ENCODE data around the gene EPAS1.

Gene EPAS1

GRCh38 chr2:46352621-46353020, 55.4 kb downstream of the EPAS1 start:
- TF ChIP-seq CTCF (IDR thresholded peaks at IDR 0.05) = peak; percentile 41 to 42
- no peak for DNase-seq
- H3K27me3 ChIP-seq = no peaks in the 10 kb centered on the region
- H3K4me3 ChIP-seq = no peak overlapping the region
- H3K36me3 ChIP-seq = peaks cover 26 to 84% (median 71%) of the 10 kb centered on the region in 3 donors
- no peaks in the 10 kb centered on the region for H3K9me3 ChIP-seq
- H3K27ac ChIP-seq = peak overlapping the region; percentile 3 to 37
- H3K4me1 ChIP-seq = peaks cover 0 to 57% (median 25%) of the 10 kb centered on the region in 4 donors
- intact Hi-C loops (cut with DNase I; ENCODE audit: low total_unique reads) = loop anchor here (5.0 kb wide), 1 partner anchor 55 kb away; the partner anchor contains the start of gene EPAS1

- intact Hi-C loops (cut with DNase I; ENCODE audit: low total_unique reads) = loop anchor here (5.0 kb wide), 1 partner anchor 56 kb away; the partner anchor contains the start of gene EPAS1
- TF ChIP-seq CTCF (IDR thresholded peaks at IDR 0.05) = no peak
- no peaks in the 10 kb centered on the region for H3K9me3 ChIP-seq
- DNase-seq = no peak
- peaks cover 0 to 49% (median 16%) of the 10 kb centered on the region in 4 donors for H3K4me1 ChIP-seq
- H3K36me3 ChIP-seq = peaks cover 33 to 84% (median 77%) of the 10 kb centered on the region in 3 donors
- H3K27me3 ChIP-seq = no peaks in the 10 kb centered on the region
- H3K27ac ChIP-seq = no peak overlapping the region
- H3K4me3 ChIP-seq = no peak overlapping the region
Observed at GRCh38 chr2:46353509-46353908, 56.3 kb downstream of the EPAS1 start.

- no peak for TF ChIP-seq CTCF (IDR thresholded peaks at IDR 0.05)
- no peaks in the 10 kb centered on the region for H3K27me3 ChIP-seq
- no peak overlapping the region for H3K4me3 ChIP-seq
- no peaks in the 10 kb centered on the region for H3K9me3 ChIP-seq
- no peak for DNase-seq
- H3K27ac ChIP-seq = no peak overlapping the region
- H3K4me1 ChIP-seq = peaks cover 0 to 42% (median 15%) of the 10 kb centered on the region in 4 donors
- peaks cover 41 to 78% (median 71%) of the 10 kb centered on the region in 3 donors for H3K36me3 ChIP-seq
- intact Hi-C loops (cut with DNase I; ENCODE audit: low total_unique reads) = no loop called here
Observed at GRCh38 chr2:46355756-46356155, 58.5 kb downstream of the EPAS1 start.

GRCh38 chr2:46356991-46357390, 59.8 kb downstream of the EPAS1 start:
- no peak for DNase-seq
- Histone ChIP-seq H3K9me3 (no peaks in the 10 kb centered on the region), H3K4me1 (peaks cover 0 to 30% (median 9%) of the 10 kb centered on the region in 4 donors), H3K36me3 (peaks cover 53 to 79% (median 71%) of the 10 kb centered on the region in 3 donors), H3K4me3 (no peak overlapping the region), H3K27me3 (no peaks in the 10 kb centered on the region), H3K27ac (no peak overlapping the region)
- TF ChIP-seq CTCF (IDR thresholded peaks at IDR 0.05) = no peak
- intact Hi-C loops (cut with DNase I; ENCODE audit: low total_unique reads) = no loop called here

GRCh38 chr2:46358713-46359112, 61.5 kb downstream of the EPAS1 start:
- Histone ChIP-seq H3K36me3 (peaks cover 53 to 81% (median 69%) of the 10 kb centered on the region in 3 donors), H3K27me3 (no peaks in the 10 kb centered on the region), H3K27ac (no peak overlapping the region), H3K9me3 (no peaks in the 10 kb centered on the region), H3K4me3 (no peak overlapping the region), H3K4me1 (peaks cover 0 to 26% (median 3%) of the 10 kb centered on the region in 4 donors)
- DNase-seq = no peak
- no peak for TF ChIP-seq CTCF (IDR thresholded peaks at IDR 0.05)
- intact Hi-C loops (cut with DNase I; ENCODE audit: low total_unique reads) = no loop called here

All from tibial artery (tissue), 4 donors.